ENCODE results near the gene EEA1. TPM values are rescaled to one million over a fixed set of nuclear protein-coding genes. Genes with fewer than 3 reads are reported as not detected.

The EEA1 gene
- total RNA-seq, 1 donor from 2014 or later = 17.5 TPM

GRCh38 chr12:92745856-92746550 is 183.1 kb downstream of the EEA1 start:
- Mint-ChIP-seq H3K27ac (no peak overlapping the region), H3K36me3 (ENCODE audit: low read depth) (no peaks in the 10 kb centered on the region), H3K4me3 (no peak overlapping the region), H3K9me3 (no peaks in the 10 kb centered on the region), H3K4me1 (ENCODE audit: low read depth) (no peaks in the 10 kb centered on the region), H3K27me3 (ENCODE audit: insufficient read depth) (peaks cover 6% of the 10 kb centered on the region)
- intact Hi-C loops (cut with micrococcal nuclease) = no loop called here
- DNase-seq (ENCODE audit: low spot score) = no peak

DNA sequence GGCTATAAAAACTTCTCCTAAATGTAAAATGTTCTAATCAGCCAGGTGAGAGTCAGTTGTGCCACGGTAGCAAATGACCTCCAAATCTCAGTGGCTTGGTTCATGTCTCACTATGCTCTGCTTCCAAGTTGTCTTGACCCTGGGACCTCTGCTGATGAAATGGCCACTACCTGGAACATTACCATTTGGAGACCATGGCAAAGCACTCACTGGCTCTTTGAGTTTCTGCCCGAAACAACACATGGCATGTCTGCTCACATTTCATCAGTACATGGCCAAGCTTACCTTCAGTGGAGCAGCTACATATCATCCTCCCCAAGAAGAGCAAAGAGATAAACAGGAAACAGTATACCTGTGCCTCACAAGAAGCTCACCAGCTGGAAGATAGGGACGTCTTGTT is 186.1 kb downstream of the EEA1 start:
- no peaks in the 10 kb centered on the region for H3K9me3 Mint-ChIP-seq
- H3K27ac Mint-ChIP-seq = no peak overlapping the region
- H3K4me1 Mint-ChIP-seq (ENCODE audit: low read depth) = no peaks in the 10 kb centered on the region
- no peaks in the 10 kb centered on the region for H3K36me3 Mint-ChIP-seq (ENCODE audit: low read depth)
- intact Hi-C loops (cut with micrococcal nuclease) = no loop called here
- H3K27me3 Mint-ChIP-seq (ENCODE audit: insufficient read depth) = peaks cover 8% of the 10 kb centered on the region
- DNase-seq (ENCODE audit: low spot score) = no peak
- no peak overlapping the region for H3K4me3 Mint-ChIP-seq

GRCh38 chr12:92740411-92740810 is 188.7 kb downstream of the EEA1 start:
- DNase-seq (ENCODE audit: low spot score) = no peak
- Mint-ChIP-seq H3K36me3 (ENCODE audit: low read depth) (no peaks in the 10 kb centered on the region), H3K4me1 (ENCODE audit: low read depth) (no peaks in the 10 kb centered on the region), H3K9me3 (no peaks in the 10 kb centered on the region), H3K27ac (no peak overlapping the region), H3K4me3 (no peak overlapping the region), H3K27me3 (ENCODE audit: insufficient read depth) (peaks cover 6% of the 10 kb centered on the region)
- intact Hi-C loops (cut with micrococcal nuclease) = no loop called here

GRCh38 chr12:92739113-92739512 is 190.0 kb downstream of the EEA1 start:
- H3K9me3 Mint-ChIP-seq = no peaks in the 10 kb centered on the region
- DNase-seq (ENCODE audit: low spot score) = no peak
- peaks cover 6% of the 10 kb centered on the region for H3K27me3 Mint-ChIP-seq (ENCODE audit: insufficient read depth)
- intact Hi-C loops (cut with micrococcal nuclease) = no loop called here
- H3K4me3 Mint-ChIP-seq = no peak overlapping the region
- no peaks in the 10 kb centered on the region for H3K4me1 Mint-ChIP-seq (ENCODE audit: low read depth)
- no peak overlapping the region for H3K27ac Mint-ChIP-seq
- no peaks in the 10 kb centered on the region for H3K36me3 Mint-ChIP-seq (ENCODE audit: low read depth)

- Mint-ChIP-seq H3K4me1 (ENCODE audit: low read depth) (no peaks in the 10 kb centered on the region), H3K27ac (no peak overlapping the region)
Observed at GRCh38 chr12:92737855-92738850, 190.9 kb downstream of the EEA1 start.

GRCh38 chr12:92736605-92737004 is 192.5 kb downstream of the EEA1 start:
- intact Hi-C loops (cut with micrococcal nuclease) = no loop called here
- no peak overlapping the region for H3K4me3 Mint-ChIP-seq
- H3K9me3 Mint-ChIP-seq = no peaks in the 10 kb centered on the region
- no peaks in the 10 kb centered on the region for H3K4me1 Mint-ChIP-seq (ENCODE audit: low read depth)
- H3K36me3 Mint-ChIP-seq (ENCODE audit: low read depth) = no peaks in the 10 kb centered on the region
- peaks cover 9% of the 10 kb centered on the region for H3K27me3 Mint-ChIP-seq (ENCODE audit: insufficient read depth)
- DNase-seq (ENCODE audit: low spot score) = no peak
- H3K27ac Mint-ChIP-seq = no peak overlapping the region

More at GRCh38 chr12:92737855-92738850, 190.9 kb downstream of the EEA1 start:
- Mint-ChIP-seq H3K27me3 (ENCODE audit: insufficient read depth) (peaks cover 10% of the 10 kb centered on the region), H3K36me3 (ENCODE audit: low read depth) (no peaks in the 10 kb centered on the region), H3K9me3 (no peaks in the 10 kb centered on the region), H3K4me3 (no peak overlapping the region)
- intact Hi-C loops (cut with micrococcal nuclease) = no loop called here
- DNase-seq (ENCODE audit: low spot score) = no peak

- intact Hi-C loops (cut with micrococcal nuclease) = no loop called here
- H3K27ac Mint-ChIP-seq = no peak overlapping the region
- H3K4me1 Mint-ChIP-seq (ENCODE audit: low read depth) = no peaks in the 10 kb centered on the region
- no peak for DNase-seq (ENCODE audit: low spot score)
- peaks cover 6% of the 10 kb centered on the region for H3K27me3 Mint-ChIP-seq (ENCODE audit: insufficient read depth)
- H3K36me3 Mint-ChIP-seq (ENCODE audit: low read depth) = no peaks in the 10 kb centered on the region
- no peaks in the 10 kb centered on the region for H3K9me3 Mint-ChIP-seq
- no peak overlapping the region for H3K4me3 Mint-ChIP-seq
Observed at GRCh38 chr12:92735131-92735721, 193.9 kb downstream of the EEA1 start.

- H3K36me3 Mint-ChIP-seq (ENCODE audit: low read depth) = no peaks in the 10 kb centered on the region
- intact Hi-C loops (cut with micrococcal nuclease) = no loop called here
- DNase-seq (ENCODE audit: low spot score) = no peak
- H3K27me3 Mint-ChIP-seq (ENCODE audit: insufficient read depth) = peaks cover 5% of the 10 kb centered on the region
- no peaks in the 10 kb centered on the region for H3K9me3 Mint-ChIP-seq
- no peak overlapping the region for H3K4me3 Mint-ChIP-seq
- no peaks in the 10 kb centered on the region for H3K4me1 Mint-ChIP-seq (ENCODE audit: low read depth)
- no peak overlapping the region for H3K27ac Mint-ChIP-seq
Observed at GRCh38 chr12:92733661-92734060, 195.4 kb downstream of the EEA1 start.

DNA sequence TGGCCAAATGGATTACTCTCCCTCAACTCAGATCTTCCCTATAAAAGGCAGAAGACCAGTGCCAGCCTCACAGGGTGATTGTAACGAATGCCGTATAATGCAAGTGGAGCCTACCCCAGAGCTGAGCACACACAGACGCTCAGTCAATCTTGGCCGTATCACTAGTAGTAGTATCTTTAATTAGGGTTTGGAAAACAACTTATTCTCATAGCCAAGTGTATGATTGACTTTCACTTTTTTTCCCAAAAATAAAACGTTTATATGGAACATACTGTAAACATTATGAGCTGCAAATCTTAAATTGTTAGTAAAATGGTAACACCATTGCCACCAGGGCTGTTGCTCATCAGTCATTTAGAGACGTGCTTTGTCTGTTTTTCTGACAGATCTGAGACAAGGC is 195.9 kb downstream of the EEA1 start:
- Mint-ChIP-seq H3K4me3 (no peak overlapping the region), H3K27ac (no peak overlapping the region), H3K36me3 (ENCODE audit: low read depth) (no peaks in the 10 kb centered on the region), H3K9me3 (no peaks in the 10 kb centered on the region), H3K4me1 (ENCODE audit: low read depth) (no peaks in the 10 kb centered on the region), H3K27me3 (ENCODE audit: insufficient read depth) (peaks cover 5% of the 10 kb centered on the region)
- DNase-seq (ENCODE audit: low spot score) = no peak
- intact Hi-C loops (cut with micrococcal nuclease) = no loop called here

DNA sequence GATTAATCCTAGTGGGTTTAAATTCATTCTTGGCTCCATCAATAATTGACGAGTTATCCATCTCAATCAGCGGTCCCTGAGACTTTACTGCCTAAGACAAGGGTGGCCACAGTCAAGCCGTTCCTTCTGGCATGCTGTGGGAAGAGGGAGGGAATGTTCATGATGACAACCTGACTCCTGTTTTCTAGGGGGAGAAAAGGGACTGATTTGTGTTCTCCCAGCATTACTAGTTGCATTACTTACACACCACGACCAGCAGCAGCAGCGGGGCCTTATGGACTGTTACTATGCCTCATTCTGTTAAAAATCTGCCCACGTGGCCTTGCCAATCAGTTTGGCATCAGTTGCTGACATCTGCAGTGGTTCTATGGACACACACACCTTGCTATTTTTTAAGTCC is 196.4 kb downstream of the EEA1 start:
- H3K4me3 Mint-ChIP-seq = no peak overlapping the region
- intact Hi-C loops (cut with micrococcal nuclease) = no loop called here
- peaks cover 5% of the 10 kb centered on the region for H3K27me3 Mint-ChIP-seq (ENCODE audit: insufficient read depth)
- no peaks in the 10 kb centered on the region for H3K4me1 Mint-ChIP-seq (ENCODE audit: low read depth)
- no peak overlapping the region for H3K27ac Mint-ChIP-seq
- DNase-seq (ENCODE audit: low spot score) = no peak
- H3K36me3 Mint-ChIP-seq (ENCODE audit: low read depth) = no peaks in the 10 kb centered on the region
- no peaks in the 10 kb centered on the region for H3K9me3 Mint-ChIP-seq

DNA sequence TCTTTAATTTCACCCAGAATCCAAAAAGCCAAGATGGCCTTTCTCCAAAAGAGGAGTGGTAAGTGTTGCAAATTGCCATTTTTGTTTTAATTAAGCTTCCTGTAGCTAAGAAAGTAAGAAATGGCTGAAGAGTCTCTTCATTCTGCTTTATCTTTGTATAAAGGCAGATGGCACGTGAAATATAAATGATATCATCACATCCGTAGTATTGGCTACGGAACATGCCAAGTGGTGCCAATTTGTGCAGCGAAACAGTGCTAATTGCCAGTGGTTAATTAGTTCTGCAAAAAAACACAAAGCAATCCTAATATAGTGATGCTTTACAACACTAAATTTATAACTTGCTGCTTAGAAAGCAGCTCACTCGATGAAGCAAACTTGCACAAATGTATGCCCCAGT is 196.9 kb downstream of the EEA1 start:
- intact Hi-C loops (cut with micrococcal nuclease) = no loop called here
- Mint-ChIP-seq H3K27ac (no peak overlapping the region), H3K27me3 (ENCODE audit: insufficient read depth) (peaks cover 5% of the 10 kb centered on the region), H3K4me3 (no peak overlapping the region), H3K9me3 (no peaks in the 10 kb centered on the region), H3K36me3 (ENCODE audit: low read depth) (no peaks in the 10 kb centered on the region), H3K4me1 (ENCODE audit: low read depth) (no peaks in the 10 kb centered on the region)
- DNase-seq (ENCODE audit: low spot score) = no peak

- H3K4me3 Mint-ChIP-seq = no peak overlapping the region
- H3K27ac Mint-ChIP-seq = no peak overlapping the region
- H3K36me3 Mint-ChIP-seq (ENCODE audit: low read depth) = no peaks in the 10 kb centered on the region
- DNase-seq (ENCODE audit: low spot score) = no peak
- intact Hi-C loops (cut with micrococcal nuclease) = no loop called here
- no peaks in the 10 kb centered on the region for H3K4me1 Mint-ChIP-seq (ENCODE audit: low read depth)
- H3K27me3 Mint-ChIP-seq (ENCODE audit: insufficient read depth) = peaks cover 5% of the 10 kb centered on the region
- H3K9me3 Mint-ChIP-seq = no peaks in the 10 kb centered on the region
Observed at GRCh38 chr12:92730758-92731157, 198.3 kb downstream of the EEA1 start.

DNA sequence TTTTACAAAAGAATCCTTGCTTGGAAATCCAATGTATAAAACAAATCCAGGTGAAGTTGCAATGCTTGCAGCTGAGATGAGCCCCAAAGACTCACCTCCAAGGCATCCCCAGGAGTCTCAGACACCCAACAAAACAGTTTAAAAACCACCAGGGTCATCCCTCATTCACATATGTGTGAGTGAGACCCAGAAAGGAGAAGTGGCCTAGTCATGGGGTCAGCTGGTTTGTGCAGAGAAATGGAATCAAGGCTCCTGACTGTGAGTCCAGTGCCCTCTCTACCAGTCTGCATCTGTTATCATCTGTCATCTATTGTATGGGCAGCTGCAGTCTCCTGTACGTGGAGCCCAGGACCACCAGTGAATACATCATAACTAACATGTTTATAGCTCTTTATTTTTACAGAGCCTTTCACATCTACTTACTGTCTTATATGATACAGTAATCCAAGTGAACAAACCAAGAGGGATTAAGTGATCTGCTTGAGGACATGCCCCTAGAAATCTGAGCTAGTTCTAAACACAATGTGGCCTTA is 199.3 kb downstream of the EEA1 start:
- Mint-ChIP-seq H3K4me3 (no peak overlapping the region), H3K27me3 (ENCODE audit: insufficient read depth) (peaks cover 5% of the 10 kb centered on the region), H3K36me3 (ENCODE audit: low read depth) (no peaks in the 10 kb centered on the region), H3K9me3 (peaks cover 5% of the 10 kb centered on the region), H3K27ac (no peak overlapping the region), H3K4me1 (ENCODE audit: low read depth) (no peaks in the 10 kb centered on the region)
- DNase-seq (ENCODE audit: low spot score) = no peak
- intact Hi-C loops (cut with micrococcal nuclease) = no loop called here
